ENCODE measurements around the gene PRDM5. TPM values are rescaled to one million over a fixed set of nuclear protein-coding genes. Genes with fewer than 3 reads are reported as not detected.

The PRDM5 gene
- total RNA-seq, 1 donor from 2014 or later, result 6.5 TPM

DNA sequence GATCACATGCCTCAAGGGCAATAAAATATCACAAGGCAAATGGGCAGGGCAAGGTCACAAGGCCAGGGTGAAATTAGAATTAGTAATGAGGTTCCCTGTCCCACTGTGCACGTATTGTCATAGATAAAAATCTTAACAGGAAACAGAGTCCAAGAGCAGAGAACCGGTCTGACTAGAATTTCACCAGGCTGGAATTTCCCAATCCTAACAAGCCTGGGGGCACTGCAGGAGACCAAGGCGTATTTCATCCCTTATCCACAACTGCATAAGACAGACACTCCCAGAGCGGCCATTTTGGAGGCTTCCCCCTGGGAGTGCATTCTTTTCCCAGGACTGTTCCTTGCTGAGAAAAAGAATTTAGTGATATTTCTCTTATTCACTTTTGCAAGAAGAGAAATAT is 25.9 kb upstream of the PRDM5 start:
- Histone ChIP-seq H3K27me3 (ENCODE audit: insufficient read depth, low read length) (no peaks in the 10 kb centered on the region), H3K4me3 (ENCODE audit: insufficient read depth, low read depth, low read length) (no peak overlapping the region), H4K20me1 (ENCODE audit: insufficient read depth, low read length) (no peaks in the 10 kb centered on the region), H3K27ac (ENCODE audit: low read depth, low read length) (no peak overlapping the region), H2AFZ (ENCODE audit: low read depth, low read length) (no peak overlapping the region), H3K4me1 (ENCODE audit: insufficient read depth, low read length) (no peaks in the 10 kb centered on the region), H3K9me3 (ENCODE audit: insufficient read depth, low read depth, low read length) (peaks cover 2% of the 10 kb centered on the region), H3K4me2 (ENCODE audit: low read length) (no peak overlapping the region), H3K36me3 (ENCODE audit: insufficient read depth, low read length) (no peaks in the 10 kb centered on the region), H3K9ac (ENCODE audit: low read length) (no peak overlapping the region), H3K79me2 (ENCODE audit: insufficient read depth, low read length) (no peaks in the 10 kb centered on the region)
- H3K27ac Mint-ChIP-seq (ENCODE audit: unreplicated experiment), result no peak overlapping the region
- TF ChIP-seq, protein P1, sequence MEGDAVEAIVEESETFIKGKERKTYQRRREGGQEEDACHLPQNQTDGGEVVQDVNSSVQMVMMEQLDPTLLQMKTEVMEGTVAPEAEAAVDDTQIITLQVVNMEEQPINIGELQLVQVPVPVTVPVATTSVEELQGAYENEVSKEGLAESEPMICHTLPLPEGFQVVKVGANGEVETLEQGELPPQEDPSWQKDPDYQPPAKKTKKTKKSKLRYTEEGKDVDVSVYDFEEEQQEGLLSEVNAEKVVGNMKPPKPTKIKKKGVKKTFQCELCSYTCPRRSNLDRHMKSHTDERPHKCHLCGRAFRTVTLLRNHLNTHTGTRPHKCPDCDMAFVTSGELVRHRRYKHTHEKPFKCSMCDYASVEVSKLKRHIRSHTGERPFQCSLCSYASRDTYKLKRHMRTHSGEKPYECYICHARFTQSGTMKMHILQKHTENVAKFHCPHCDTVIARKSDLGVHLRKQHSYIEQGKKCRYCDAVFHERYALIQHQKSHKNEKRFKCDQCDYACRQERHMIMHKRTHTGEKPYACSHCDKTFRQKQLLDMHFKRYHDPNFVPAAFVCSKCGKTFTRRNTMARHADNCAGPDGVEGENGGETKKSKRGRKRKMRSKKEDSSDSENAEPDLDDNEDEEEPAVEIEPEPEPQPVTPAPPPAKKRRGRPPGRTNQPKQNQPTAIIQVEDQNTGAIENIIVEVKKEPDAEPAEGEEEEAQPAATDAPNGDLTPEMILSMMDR (IDR thresholded peaks at IDR 0.05; ENCODE audit: insufficient read depth, low read depth, low read length), result no peak
- no peak for TF ChIP-seq EZH2 (IDR thresholded peaks at IDR 0.05; ENCODE audit: insufficient read depth, low read length)
- no peak for DNase-seq (ENCODE audit: low read depth)
- no peaks in the 10 kb centered on the region for H3K36me3 Mint-ChIP-seq (ENCODE audit: low read depth, unreplicated experiment)
- no peak for FAIRE-seq
- H3K4me3 Mint-ChIP-seq (ENCODE audit: unreplicated experiment), result no peak overlapping the region
- peaks cover 4% of the 10 kb centered on the region for H3K27me3 Mint-ChIP-seq (ENCODE audit: low read depth, unreplicated experiment)
- no peaks in the 10 kb centered on the region for H3K4me1 Mint-ChIP-seq (ENCODE audit: low read depth, unreplicated experiment)
- peaks cover 14% of the 10 kb centered on the region for H3K9me3 Mint-ChIP-seq (ENCODE audit: unreplicated experiment)

DNA sequence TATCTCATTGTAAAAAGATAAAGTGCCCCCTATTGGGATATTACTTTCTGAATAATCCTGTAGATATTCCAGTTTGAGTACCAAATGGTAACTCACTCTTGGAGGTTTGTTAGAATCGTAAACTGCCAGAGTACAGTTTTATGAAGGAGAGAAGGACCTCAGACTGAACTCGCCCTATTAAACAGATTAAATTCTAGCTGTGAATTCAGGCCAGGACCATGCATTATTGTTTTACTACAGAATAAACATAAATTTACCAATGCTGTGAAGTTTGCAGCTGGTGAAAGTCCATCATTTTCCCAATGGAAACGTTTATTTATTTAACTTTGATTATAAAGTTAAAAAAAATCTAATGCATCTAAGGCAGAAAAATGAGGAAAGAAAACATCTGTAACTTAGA is 20.2 kb upstream of the PRDM5 start:
- DNase-seq (ENCODE audit: low read depth) (no peak), FAIRE-seq (no peak)
- H3K79me2 ChIP-seq (ENCODE audit: insufficient read depth, low read length), result no peaks in the 10 kb centered on the region
- H3K27ac ChIP-seq (ENCODE audit: low read depth, low read length), result no peak overlapping the region
- no peak overlapping the region for H3K4me2 ChIP-seq (ENCODE audit: low read length)
- H3K9me3 ChIP-seq (ENCODE audit: insufficient read depth, low read depth, low read length), result no peaks in the 10 kb centered on the region
- TF ChIP-seq, protein P1 (IDR thresholded peaks at IDR 0.05; ENCODE audit: insufficient read depth, low read depth, low read length), result no peak
- TF ChIP-seq EZH2 (IDR thresholded peaks at IDR 0.05; ENCODE audit: insufficient read depth, low read length), result no peak
- H3K9me3 Mint-ChIP-seq (ENCODE audit: unreplicated experiment), result peaks cover 9% of the 10 kb centered on the region
- H3K36me3 Mint-ChIP-seq (ENCODE audit: low read depth, unreplicated experiment), result no peaks in the 10 kb centered on the region
- peaks cover 4% of the 10 kb centered on the region for H3K27me3 Mint-ChIP-seq (ENCODE audit: low read depth, unreplicated experiment)
- H3K4me1 Mint-ChIP-seq (ENCODE audit: low read depth, unreplicated experiment), result no peaks in the 10 kb centered on the region
- H3K4me3 ChIP-seq (ENCODE audit: insufficient read depth, low read depth, low read length), result no peak overlapping the region
- no peaks in the 10 kb centered on the region for H3K27me3 ChIP-seq (ENCODE audit: insufficient read depth, low read length)
- H3K36me3 ChIP-seq (ENCODE audit: insufficient read depth, low read length), result no peaks in the 10 kb centered on the region
- no peaks in the 10 kb centered on the region for H3K4me1 ChIP-seq (ENCODE audit: insufficient read depth, low read length)
- no peaks in the 10 kb centered on the region for H4K20me1 ChIP-seq (ENCODE audit: insufficient read depth, low read length)
- H2AFZ ChIP-seq (ENCODE audit: low read depth, low read length), result no peak overlapping the region
- H3K9ac ChIP-seq (ENCODE audit: low read length), result no peak overlapping the region
- no peak overlapping the region for H3K27ac Mint-ChIP-seq (ENCODE audit: unreplicated experiment)
- H3K4me3 Mint-ChIP-seq (ENCODE audit: unreplicated experiment), result no peak overlapping the region

- Histone ChIP-seq H2AFZ (ENCODE audit: low read depth, low read length) (no peak overlapping the region), H3K79me2 (ENCODE audit: insufficient read depth, low read length) (no peaks in the 10 kb centered on the region)
- FAIRE-seq, result no peak
Measured at GRCh38 chr4:120940547-120940946, 18.0 kb upstream of the PRDM5 start.

More at GRCh38 chr4:120940547-120940946, 18.0 kb upstream of the PRDM5 start:
- Histone ChIP-seq H3K9me3 (ENCODE audit: insufficient read depth, low read depth, low read length) (no peaks in the 10 kb centered on the region), H4K20me1 (ENCODE audit: insufficient read depth, low read length) (no peaks in the 10 kb centered on the region), H3K9ac (ENCODE audit: low read length) (no peak overlapping the region), H3K36me3 (ENCODE audit: insufficient read depth, low read length) (no peaks in the 10 kb centered on the region), H3K4me1 (ENCODE audit: insufficient read depth, low read length) (no peaks in the 10 kb centered on the region), H3K4me3 (ENCODE audit: insufficient read depth, low read depth, low read length) (no peak overlapping the region), H3K4me2 (ENCODE audit: low read length) (no peak overlapping the region), H3K27ac (ENCODE audit: low read depth, low read length) (no peak overlapping the region), H3K27me3 (ENCODE audit: insufficient read depth, low read length) (no peaks in the 10 kb centered on the region)
- TF ChIP-seq, protein P1 (IDR thresholded peaks at IDR 0.05; ENCODE audit: insufficient read depth, low read depth, low read length), result no peak
- no peak for TF ChIP-seq EZH2 (IDR thresholded peaks at IDR 0.05; ENCODE audit: insufficient read depth, low read length)
- no peak overlapping the region for H3K4me3 Mint-ChIP-seq (ENCODE audit: unreplicated experiment)
- no peaks in the 10 kb centered on the region for H3K4me1 Mint-ChIP-seq (ENCODE audit: low read depth, unreplicated experiment)
- no peak for DNase-seq (ENCODE audit: low read depth)
- no peaks in the 10 kb centered on the region for H3K9me3 Mint-ChIP-seq (ENCODE audit: unreplicated experiment)
- no peak overlapping the region for H3K27ac Mint-ChIP-seq (ENCODE audit: unreplicated experiment)
- H3K36me3 Mint-ChIP-seq (ENCODE audit: low read depth, unreplicated experiment), result no peaks in the 10 kb centered on the region
- H3K27me3 Mint-ChIP-seq (ENCODE audit: low read depth, unreplicated experiment), result no peaks in the 10 kb centered on the region
